GM21515 (cell line): Measurements from ENCODE around the gene SFSWAP.
"Not testable (repeated sequence)": the region's sequence is repeated elsewhere in the genome, so short reads cannot be mapped to it uniquely, and the experiment has no call there.

Experiments
- ATAC-seq: cut with Tn5 transposase; IDR thresholded peaks from one replicate; pipeline ENCODE4 v1.9.1; 2021; ENCODE audit not compliant: unreplicated experiment

The SFSWAP gene

GRCh38 chr12:131735153-131735456, 24.2 kb downstream of the SFSWAP start:
- ATAC-seq: no peak

GRCh38 chr12:131735476-131736445, 24.9 kb downstream of the SFSWAP start:
- ATAC-seq: no peak

- no peak for ATAC-seq
Observed at GRCh38 chr12:131736446-131737149, 25.7 kb downstream of the SFSWAP start.

GRCh38 chr12:131737150-131737827, 26.4 kb downstream of the SFSWAP start:
- no peak for ATAC-seq

GRCh38 chr12:131738196-131738595, 27.3 kb downstream of the SFSWAP start:
- ATAC-seq: no peak

- no peak for ATAC-seq
Observed at GRCh38 chr12:131740626-131741025, 29.7 kb downstream of the SFSWAP start.

GRCh38 chr12:131742761-131743160, 31.9 kb downstream of the SFSWAP start:
- ATAC-seq: not testable (repeated sequence)

- ATAC-seq: not testable (repeated sequence)
Observed at GRCh38 chr12:131743410-131743809, 32.5 kb downstream of the SFSWAP start.

- not testable (repeated sequence) for ATAC-seq
Observed at GRCh38 chr12:131743880-131744279, 33.0 kb downstream of the SFSWAP start.

- not testable (repeated sequence) for ATAC-seq
Observed at GRCh38 chr12:131744675-131745074, 33.8 kb downstream of the SFSWAP start.

- ATAC-seq: no peak
Observed at GRCh38 chr12:131745706-131746105, 34.8 kb downstream of the SFSWAP start.

- ATAC-seq: no peak
Observed at GRCh38 chr12:131747276-131748177, 36.6 kb downstream of the SFSWAP start.

- no peak for ATAC-seq
Observed at GRCh38 chr12:131749618-131750315, 38.9 kb downstream of the SFSWAP start.

GRCh38 chr12:131751335-131751734, 40.4 kb downstream of the SFSWAP start:
- no peak for ATAC-seq

- no peak for ATAC-seq
Observed at GRCh38 chr12:131752451-131752850, 41.6 kb downstream of the SFSWAP start.

- no peak for ATAC-seq
Observed at GRCh38 chr12:131753005-131753404, 42.1 kb downstream of the SFSWAP start.

GRCh38 chr12:131753757-131754156, 42.9 kb downstream of the SFSWAP start:
- ATAC-seq: no peak

- ATAC-seq: no peak
Observed at GRCh38 chr12:131754184-131754583, 43.3 kb downstream of the SFSWAP start.

- no peak for ATAC-seq
Observed at GRCh38 chr12:131755305-131756113, 44.6 kb downstream of the SFSWAP start.
